Cardiac muscle cell (in vitro differentiated cells and primary cell): ENCODE measurements around the gene COL19A1. TPM values are rescaled to one million over a fixed set of nuclear protein-coding genes. Genes with fewer than 3 reads are reported as not detected.

ENCODE experiments used
- DNase-seq, 2 donors: peaks; one replicate each; pipeline versions ENCODE4 v3.0.0 to v3.0.0-alpha.2; 2010 to 2017; ENCODE audit warnings: low read depth in 1 of 2, low spot score in 1 of 2
- H3K27ac ChIP-seq: fragments of 200-600 bp; sonication (generic); 2 replicates; pipeline ENCODE4 v1.5.1; 2016
- H3K27me3 ChIP-seq: fragments of 200-600 bp; sonication (generic); 2 replicates; pipeline ENCODE4 v1.6.0; 2016; ENCODE audit warnings: control low read depth
- H3K36me3 ChIP-seq: fragments of 200-600 bp; sonication (generic); 2 replicates; pipeline ENCODE4 v1.5.1; 2016; ENCODE audit warnings: control low read depth
- H3K4me1 ChIP-seq: fragments of 200-600 bp; sonication (generic); 2 replicates; pipeline ENCODE4 v1.8.1; 2017; ENCODE audit warnings: low read depth, mild to moderate bottlenecking, mixed run types
- H3K4me3 ChIP-seq: fragments of 200-600 bp; sonication (generic); 2 replicates; pipeline ENCODE4 v1.5.1; 2016; ENCODE audit warnings: mild to moderate bottlenecking
- H3K9me3 ChIP-seq: fragments of 200-600 bp; sonication (generic); 2 replicates; pipeline ENCODE4 v1.5.1; 2017; ENCODE audit warnings: low read depth, mild to moderate bottlenecking, control low read depth
- polyA plus RNA-seq: library from polyadenylated mRNA; unstranded; fragments of >200 nt; fragmentation: Nextera tagmentation; extraction: Ambion mirVana; gene quantifications from 2 replicates; pipeline ENCODE4 v1.2.1, GENCODE V29; 2016
- total RNA-seq: library from RNA; depleted of rRNA; stranded (reverse); fragments of >200 nt; gene quantifications from 2 replicates; pipeline ENCODE4 v1.2.3, GENCODE V29; 2016
- TF ChIP-seq, protein P1 (sequence below): IDR thresholded peaks from 2 replicates; pipeline ENCODE4 v1.5.1; 2012; ENCODE audit warnings: low read depth, mild to moderate bottlenecking, low read length

Gene COL19A1
- total and polyA plus RNA-seq, 2 experiments from 2014 or later: 0.10 to 0.27 TPM

DNA sequence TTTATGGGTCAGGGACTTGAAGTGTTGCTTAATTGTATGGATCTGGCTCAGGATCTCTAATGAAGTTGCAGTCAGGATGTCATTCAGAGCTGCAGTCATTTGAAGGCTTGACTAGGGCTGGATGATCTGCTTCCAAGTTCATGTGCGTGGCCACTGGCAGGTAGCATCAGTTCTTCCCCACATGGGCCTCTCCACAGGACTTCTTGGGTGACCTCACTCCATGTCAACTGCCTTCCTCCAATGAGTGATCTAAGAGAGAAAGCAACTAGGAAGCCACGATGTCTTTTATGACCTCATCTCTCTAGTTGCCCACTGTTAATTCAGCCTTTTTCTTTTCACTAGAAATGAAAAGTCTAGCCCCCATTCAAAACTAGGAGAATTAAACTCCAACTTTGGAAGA lies 332.4 kb downstream of the COL19A1 start:
- no peak overlapping the region for H3K27ac ChIP-seq
- H3K36me3 ChIP-seq: no peaks in the 10 kb centered on the region
- H3K4me1 ChIP-seq: no peaks in the 10 kb centered on the region
- H3K9me3 ChIP-seq: no peaks in the 10 kb centered on the region
- TF ChIP-seq, protein P1, sequence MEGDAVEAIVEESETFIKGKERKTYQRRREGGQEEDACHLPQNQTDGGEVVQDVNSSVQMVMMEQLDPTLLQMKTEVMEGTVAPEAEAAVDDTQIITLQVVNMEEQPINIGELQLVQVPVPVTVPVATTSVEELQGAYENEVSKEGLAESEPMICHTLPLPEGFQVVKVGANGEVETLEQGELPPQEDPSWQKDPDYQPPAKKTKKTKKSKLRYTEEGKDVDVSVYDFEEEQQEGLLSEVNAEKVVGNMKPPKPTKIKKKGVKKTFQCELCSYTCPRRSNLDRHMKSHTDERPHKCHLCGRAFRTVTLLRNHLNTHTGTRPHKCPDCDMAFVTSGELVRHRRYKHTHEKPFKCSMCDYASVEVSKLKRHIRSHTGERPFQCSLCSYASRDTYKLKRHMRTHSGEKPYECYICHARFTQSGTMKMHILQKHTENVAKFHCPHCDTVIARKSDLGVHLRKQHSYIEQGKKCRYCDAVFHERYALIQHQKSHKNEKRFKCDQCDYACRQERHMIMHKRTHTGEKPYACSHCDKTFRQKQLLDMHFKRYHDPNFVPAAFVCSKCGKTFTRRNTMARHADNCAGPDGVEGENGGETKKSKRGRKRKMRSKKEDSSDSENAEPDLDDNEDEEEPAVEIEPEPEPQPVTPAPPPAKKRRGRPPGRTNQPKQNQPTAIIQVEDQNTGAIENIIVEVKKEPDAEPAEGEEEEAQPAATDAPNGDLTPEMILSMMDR: no peak
- H3K27me3 ChIP-seq: no peaks in the 10 kb centered on the region
- DNase-seq: no peak
- no peak overlapping the region for H3K4me3 ChIP-seq

DNA sequence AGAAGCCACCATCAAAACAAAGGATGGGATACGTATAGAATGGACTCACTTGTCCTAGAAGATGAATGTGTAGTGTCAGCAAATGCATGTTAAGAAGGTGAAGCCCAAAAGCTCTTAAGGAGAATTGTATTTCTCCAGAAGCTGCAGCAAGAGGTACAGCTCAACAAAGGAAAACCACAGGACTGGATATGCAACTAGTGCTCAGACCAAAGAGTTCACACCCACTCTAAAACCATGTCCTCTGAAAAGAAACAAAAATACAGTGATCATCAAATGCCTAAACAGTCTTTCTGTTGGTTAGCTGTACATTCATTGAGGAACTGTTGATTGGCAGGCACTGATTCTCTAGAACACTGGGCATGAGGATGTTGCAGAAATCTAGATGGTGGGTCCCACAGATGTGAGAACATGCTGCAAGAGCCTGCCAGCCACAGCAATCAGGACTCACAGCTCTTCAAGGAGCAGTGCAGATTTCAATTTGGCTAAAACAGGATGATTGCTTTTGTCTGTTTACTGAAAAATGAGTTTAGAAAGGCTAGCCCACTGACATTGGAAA lies 342.0 kb downstream of the COL19A1 start:
- H3K36me3 ChIP-seq: no peaks in the 10 kb centered on the region
- no peak overlapping the region for H3K4me3 ChIP-seq
- no peak for DNase-seq
- no peak overlapping the region for H3K27ac ChIP-seq
- no peaks in the 10 kb centered on the region for H3K27me3 ChIP-seq
- no peaks in the 10 kb centered on the region for H3K4me1 ChIP-seq
- TF ChIP-seq, protein P1: no peak
- no peaks in the 10 kb centered on the region for H3K9me3 ChIP-seq

- H3K4me3 ChIP-seq: no peak overlapping the region
- no peaks in the 10 kb centered on the region for H3K4me1 ChIP-seq
- TF ChIP-seq, protein P1: peak; percentile 15
- peak; percentile 6 to 14 for DNase-seq
- no peaks in the 10 kb centered on the region for H3K9me3 ChIP-seq
- H3K27me3 ChIP-seq: no peaks in the 10 kb centered on the region
- H3K36me3 ChIP-seq: no peaks in the 10 kb centered on the region
- H3K27ac ChIP-seq: no peak overlapping the region
Observed at GRCh38 chr6:70210462-70210861, 344.1 kb downstream of the COL19A1 start.

- H3K27me3 ChIP-seq: no peaks in the 10 kb centered on the region
- DNase-seq: no peak
- H3K4me3 ChIP-seq: no peak overlapping the region
Observed at GRCh38 chr6:70215460-70216108, 349.2 kb downstream of the COL19A1 start.

DNA sequence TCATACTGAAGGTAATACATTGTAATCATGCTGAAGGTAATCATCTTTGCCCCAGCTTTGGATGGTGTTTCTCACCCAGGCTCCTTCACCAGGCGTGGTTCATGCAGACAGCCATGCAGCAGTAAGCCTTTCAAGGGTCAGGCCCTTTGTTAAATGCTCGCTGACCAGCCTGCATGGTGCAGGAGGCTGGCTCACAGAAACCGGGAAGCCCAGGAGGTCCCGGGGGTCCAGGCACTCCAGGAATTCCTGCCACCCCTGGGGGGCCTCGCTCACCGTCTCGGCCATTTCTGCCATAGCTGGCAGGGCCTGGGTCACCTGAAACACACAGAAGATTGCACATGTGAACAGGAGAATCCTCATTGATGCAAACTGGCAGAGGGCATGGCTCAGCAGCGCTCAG lies 350.4 kb downstream of the COL19A1 start:
- no peak for DNase-seq
- no peak overlapping the region for H3K4me3 ChIP-seq

More at GRCh38 chr6:70215460-70216108, 349.2 kb downstream of the COL19A1 start:
- Histone ChIP-seq H3K27ac (no peak overlapping the region), H3K36me3 (no peaks in the 10 kb centered on the region), H3K9me3 (no peaks in the 10 kb centered on the region), H3K4me1 (no peaks in the 10 kb centered on the region)
- TF ChIP-seq, protein P1: no peak

More for the DNA sequence above, 350.4 kb downstream of the COL19A1 start:
- no peaks in the 10 kb centered on the region for H3K36me3 ChIP-seq
- H3K9me3 ChIP-seq: no peaks in the 10 kb centered on the region
- TF ChIP-seq, protein P1: no peak
- H3K27ac ChIP-seq: no peak overlapping the region
- no peaks in the 10 kb centered on the region for H3K4me1 ChIP-seq
- H3K27me3 ChIP-seq: no peaks in the 10 kb centered on the region
